K562 (cell line): ENCODE results near the gene RFX3. TPM values are rescaled to one million over a fixed set of nuclear protein-coding genes. Genes with fewer than 3 reads are reported as not detected.
A peak's percentile ranks its signal among the peaks of the same experiment; 100 is the strongest.

ENCODE experiments used
- CCNT2 ChIP-seq: IDR thresholded peaks from 2 replicates; pipeline ENCODE4 v1.6.1; 2011; ENCODE audit warnings: borderline replicate concordance, low read depth, mild to moderate bottlenecking, moderate library complexity, mixed read lengths, low read length; ENCODE audit not compliant: insufficient read length; ENCODE audit errors: extremely low read depth
- CHAMP1 ChIP-seq: fragments of 450-650 bp; IDR thresholded peaks from 2 replicates; pipeline ENCODE4 v1.6.1; 2016; ENCODE audit warnings: mild to moderate bottlenecking
- ETV1 ChIP-seq: fragments of 450-650 bp; conservative IDR thresholded peaks from 2 replicates; pipeline ENCODE4 v1.6.1; 2016; ENCODE audit warnings: missing genetic modification characterization, control low read depth, low read depth, missing compliant biosample characterization
- ETV5 ChIP-seq: sonication (generic); formaldehyde crosslinking; IDR thresholded peaks from 2 replicates; pipeline ENCODE4 v1.4.0; 2020; ENCODE audit warnings: low read depth, mild to moderate bottlenecking, missing genetic modification reagents
- HMGXB4 ChIP-seq: sonication (generic); formaldehyde crosslinking; IDR thresholded peaks from 2 replicates; pipeline ENCODE4 v1.8.1; 2023; ENCODE audit warnings: mild to moderate bottlenecking, missing genetic modification reagents
- HNRNPLL ChIP-seq: fragments of 200-400 bp; formaldehyde crosslinking; IDR thresholded peaks from 2 replicates; pipeline ENCODE4 v1.6.1; 2017; ENCODE audit warnings: low read length, low read depth, mild to moderate bottlenecking; ENCODE audit not compliant: poor library complexity, severe bottlenecking
- IRF2 ChIP-seq: sonication (generic); formaldehyde crosslinking; IDR thresholded peaks from 2 replicates; pipeline ENCODE4 v1.8.1; 2022; ENCODE audit warnings: mild to moderate bottlenecking, missing genetic modification reagents
- MAFG ChIP-seq: fragments of 450-650 bp; conservative IDR thresholded peaks from 2 replicates; pipeline ENCODE4 v1.6.1; 2016; ENCODE audit warnings: missing genetic modification characterization, missing compliant biosample characterization
- MAZ ChIP-seq, 2 experiments: fragments of 450-650 bp in 1 of 2; sonication (generic) in 1 of 2; formaldehyde crosslinking; IDR thresholded peaks in 1 of 2; conservative IDR thresholded peaks in 1 of 2; 2 replicates each; pipeline versions ENCODE4 v1.4.0 to v1.5.0; 2020; ENCODE audit warnings: mild to moderate bottlenecking in 1 of 2, missing genetic modification reagents in 1 of 2
- NFYB ChIP-seq: IDR thresholded peaks from 2 replicates; pipeline ENCODE4 v1.6.1; 2011; ENCODE audit warnings: mild to moderate bottlenecking, moderate library complexity; ENCODE audit not compliant: insufficient read length; ENCODE audit errors: extremely low read depth
- NRF1 ChIP-seq, 2 experiments: fragments of 450-650 bp; IDR thresholded peaks in 1 of 2; conservative IDR thresholded peaks in 1 of 2; 2 replicates each; pipeline ENCODE4 v1.6.1; 2014; ENCODE audit warnings: mild to moderate bottlenecking in 2 of 2
- PHF21A ChIP-seq: fragments of 450-650 bp; IDR thresholded peaks from 2 replicates; pipeline ENCODE4 v1.6.1; 2017; ENCODE audit warnings: low read depth, borderline replicate concordance
- POLR2G ChIP-seq: fragments of 200-400 bp; formaldehyde crosslinking; IDR thresholded peaks from 2 replicates; pipeline ENCODE4 v1.6.1; 2017; ENCODE audit warnings: low read depth, mild to moderate bottlenecking, antibody characterized with exemption, low read length, moderate library complexity
- RBM14 ChIP-seq: fragments of 200-400 bp; formaldehyde crosslinking; IDR thresholded peaks from 2 replicates; pipeline ENCODE4 v1.6.1; 2018; ENCODE audit warnings: low read depth, mild to moderate bottlenecking, low read length, moderate library complexity, borderline replicate concordance; ENCODE audit not compliant: insufficient read depth
- SMAD1 ChIP-seq: fragments of 150-350 bp; IDR thresholded peaks from 2 replicates; pipeline ENCODE4 v1.6.1; 2014; ENCODE audit warnings: low read length, low read depth; ENCODE audit not compliant: partially characterized antibody
- SMAD4 ChIP-seq: fragments of 250-450 bp; sonication (Bioruptor Pico); conservative IDR thresholded peaks from 2 replicates; pipeline ENCODE4 v1.8.0; 2021; ENCODE audit warnings: inconsistent platforms, mild to moderate bottlenecking, moderate library complexity
- SMARCC2 ChIP-seq: fragments of 450-650 bp; IDR thresholded peaks from 2 replicates; pipeline ENCODE4 v1.6.1; 2017; ENCODE audit warnings: antibody characterized with exemption, moderate library complexity, mild to moderate bottlenecking, low read depth
- YY1 ChIP-seq, 3 experiments: IDR thresholded peaks; 2 replicates each; pipeline ENCODE4 v1.6.1; 2011; ENCODE audit warnings: low read length in 2 of 3, mild to moderate bottlenecking in 2 of 3, moderate library complexity in 2 of 3, borderline replicate concordance in 1 of 3, control low read depth in 1 of 3, low read depth in 1 of 3; ENCODE audit not compliant: insufficient read depth in 3 of 3, insufficient replicate concordance in 2 of 3, control insufficient read depth in 1 of 3, insufficient read length in 1 of 3; ENCODE audit errors: extremely low read depth in 1 of 3
- ZNF24 ChIP-seq: fragments of 450-650 bp; IDR thresholded peaks from 2 replicates; pipeline ENCODE4 v1.6.1; 2016
- polyA plus RNA-seq, 8 experiments: library from polyadenylated mRNA; depleted of rRNA in 4 of 8; stranded (reverse) in 5 of 8; unstranded in 3 of 8; fragments of >200 nt; fragmentation: Nextera tagmentation in 2 of 8; fragmentation: Illumina TruSeq in 1 of 8; extraction: Ambion mirVana in 2 of 8; extraction: Trizol in 1 of 8; gene quantifications; 2 replicates each; pipeline versions ENCODE4 v1.2.1 to v1.2.3, GENCODE V29; 2011 to 2014; ENCODE audit warnings: inconsistent platforms in 1 of 8, missing spikeins in 1 of 8
- total RNA-seq, 7 experiments: library from RNA; depleted of rRNA in 6 of 7; stranded (reverse); fragments of >200 nt in 6 of 7; fragmentation: Illumina TruSeq in 2 of 7; extraction: Trizol in 2 of 7; gene quantifications; 2 replicates each; pipeline versions ENCODE4 v1.2.1 to v1.2.3, GENCODE V29; 2011 to 2021; ENCODE audit warnings: low replicate concordance in 1 of 7
- TF ChIP-seq, protein P1 (sequence below): fragments of 450-650 bp; IDR thresholded peaks from 2 replicates; pipeline ENCODE4 v1.6.1; 2016; ENCODE audit warnings: missing biosample characterization, missing genetic modification characterization

Gene RFX3
- total and polyA plus RNA-seq, 9 of the 15 experiments (the other 6 are each of a cell fraction or from before 2014, with no cell fraction given): 0.86 to 4.9 (median 2.0) TPM

DNA sequence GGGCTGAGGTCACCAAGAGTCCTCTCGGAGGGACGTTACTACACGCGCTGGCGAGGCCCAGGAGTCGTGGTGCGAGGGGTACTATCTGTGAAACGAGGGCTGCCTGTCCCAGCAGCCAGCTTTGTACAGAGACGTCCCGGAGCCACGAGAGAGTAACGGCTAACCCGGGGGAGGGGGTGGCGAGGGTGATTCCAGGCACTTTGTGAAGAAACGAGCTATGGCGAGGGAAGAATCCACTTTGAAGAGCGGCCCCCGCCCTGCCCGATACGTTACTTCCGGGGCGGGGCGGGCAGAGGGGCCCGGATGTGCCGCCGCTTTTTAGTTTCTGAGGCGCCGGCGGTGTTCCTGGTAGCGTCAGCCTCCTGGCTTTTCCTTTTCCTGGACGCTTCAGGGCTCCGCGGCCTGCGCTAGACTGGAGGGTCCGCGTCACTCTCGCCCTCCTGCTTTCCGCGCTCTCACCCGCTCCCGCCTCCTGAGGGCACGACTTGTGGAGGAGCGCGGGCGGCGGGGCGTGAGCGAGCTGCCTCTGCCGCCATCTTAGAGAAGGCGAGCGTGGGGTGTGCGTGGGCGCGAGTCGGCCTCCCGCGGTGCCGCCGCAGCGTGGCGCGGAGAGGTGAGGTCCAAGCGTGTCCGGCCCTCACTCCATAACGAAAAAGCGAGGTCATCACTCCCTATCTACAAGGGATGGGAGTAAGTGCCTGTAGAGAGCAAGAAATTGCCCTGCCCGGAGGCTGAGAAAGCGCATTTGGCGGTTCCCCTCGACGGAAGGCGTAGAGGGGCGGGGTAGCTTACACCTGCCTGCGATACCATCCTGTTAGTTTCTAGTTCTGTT lies 580 bp upstream of the RFX3 start (continued):
- TF ChIP-seq SMAD4 (CRISPR knock-in tag): 0 out of 2 replicates have a peak, but pooled peaks have one; percentile 23
- no peak for TF ChIP-seq SMARCC2
- TF ChIP-seq ETV1 (tag): peak; percentile 86
- TF ChIP-seq RBM14: no peak
- peak; percentile 21 for TF ChIP-seq CCNT2
- peak; percentile 51 for TF ChIP-seq SMAD1
- TF ChIP-seq POLR2G: peak; percentile 97
- TF ChIP-seq ETV5 (CRISPR knock-in tag): peak; percentile 67; the same call in 1 of the 2 replicates
- TF ChIP-seq HNRNPLL: peak; percentile 86
- TF ChIP-seq CHAMP1: no peak
- TF ChIP-seq, protein P1, sequence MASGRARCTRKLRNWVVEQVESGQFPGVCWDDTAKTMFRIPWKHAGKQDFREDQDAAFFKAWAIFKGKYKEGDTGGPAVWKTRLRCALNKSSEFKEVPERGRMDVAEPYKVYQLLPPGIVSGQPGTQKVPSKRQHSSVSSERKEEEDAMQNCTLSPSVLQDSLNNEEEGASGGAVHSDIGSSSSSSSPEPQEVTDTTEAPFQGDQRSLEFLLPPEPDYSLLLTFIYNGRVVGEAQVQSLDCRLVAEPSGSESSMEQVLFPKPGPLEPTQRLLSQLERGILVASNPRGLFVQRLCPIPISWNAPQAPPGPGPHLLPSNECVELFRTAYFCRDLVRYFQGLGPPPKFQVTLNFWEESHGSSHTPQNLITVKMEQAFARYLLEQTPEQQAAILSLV (tag): no peak
- TF ChIP-seq MAFG: no peak
- TF ChIP-seq NRF1 (conservative IDR thresholded peaks at IDR 0.05 in 1 of 2, IDR thresholded peaks at IDR 0.05 in 1 of 2): peak; percentile 42 to 56; a peak in 3 of 4 replicates
- TF ChIP-seq ZNF24: 0 out of 2 replicates have a peak, but pooled peaks have one; percentile 9
- TF ChIP-seq HMGXB4: peak; percentile 30; the same call in 1 of the 2 replicates
- TF ChIP-seq YY1 (IDR thresholded peaks at IDR 0.05; ENCODE audit: borderline replicate concordance in 1 of 3, control insufficient read depth in 1 of 3, extremely low read depth in 1 of 3, insufficient read depth in 3 of 3, insufficient read length in 1 of 3, insufficient replicate concordance in 2 of 3, low read depth in 1 of 3, low read length in 2 of 3): peak; percentile 73 to 95 (median 88)
- TF ChIP-seq MAZ (CRISPR knock-in tag; conservative IDR thresholded peaks at IDR 0.05 in 1 of 2, IDR thresholded peaks at IDR 0.05 in 1 of 2): peak in 1 of 2 experiments; percentile 96
- peak; percentile 62; the same call in 1 of the 2 replicates for TF ChIP-seq PHF21A
- TF ChIP-seq IRF2 (CRISPR knock-in tag): no peak
- no peak for TF ChIP-seq NFYB
